HEK293 (cell line): ENCODE measurements around the gene SLC25A22.

Experiments used
- BCL11A ChIP-seq: fragments of 450-650 bp; formaldehyde crosslinking; IDR thresholded peaks from 2 replicates; pipeline ENCODE4 v1.5.1; 2016; ENCODE audit warnings: low read depth, missing biosample characterization, missing genetic modification characterization
- FEZF1 ChIP-seq: fragments of 450-650 bp; formaldehyde crosslinking; IDR thresholded peaks from 2 replicates; pipeline ENCODE4 v1.5.1; 2016; ENCODE audit warnings: missing biosample characterization, missing genetic modification characterization
- GLIS1 ChIP-seq: fragments of 450-650 bp; formaldehyde crosslinking; IDR thresholded peaks from 2 replicates; pipeline ENCODE4 v1.5.1; 2016; ENCODE audit warnings: missing biosample characterization, missing genetic modification characterization
- HOXD13 ChIP-seq: sonication (generic); formaldehyde crosslinking; IDR thresholded peaks from 2 replicates; pipeline ENCODE4 v1.8.0; 2022; ENCODE audit warnings: missing genetic modification reagents, borderline replicate concordance
- KLF7 ChIP-seq: fragments of 450-650 bp; formaldehyde crosslinking; IDR thresholded peaks from 2 replicates; pipeline ENCODE4 v1.5.1; 2016; ENCODE audit warnings: missing biosample characterization, missing genetic modification characterization, borderline replicate concordance
- SCRT1 ChIP-seq: fragments of 450-650 bp; formaldehyde crosslinking; IDR thresholded peaks from 2 replicates; pipeline ENCODE4 v1.5.1; 2016; ENCODE audit warnings: missing biosample characterization, missing genetic modification characterization, borderline replicate concordance
- TRIM28 ChIP-seq: IDR thresholded peaks from 2 replicates; pipeline ENCODE4 v1.6.1; 2011; ENCODE audit warnings: low read length, control low read depth, borderline replicate concordance
- YY1 ChIP-seq: fragments of 450-650 bp; formaldehyde crosslinking; IDR thresholded peaks from 2 replicates; pipeline ENCODE4 v1.5.1; 2018; ENCODE audit warnings: missing biosample characterization, missing genetic modification characterization
- YY2 ChIP-seq: fragments of 450-650 bp; formaldehyde crosslinking; IDR thresholded peaks from 2 replicates; pipeline ENCODE4 v1.5.1; 2016; ENCODE audit warnings: missing biosample characterization, missing genetic modification characterization
- ZEB2 ChIP-seq: fragments of 450-650 bp; formaldehyde crosslinking; IDR thresholded peaks from 2 replicates; pipeline ENCODE4 v1.5.1; 2016; ENCODE audit warnings: missing biosample characterization, missing genetic modification characterization
- ZFP37 ChIP-seq: fragments of 450-650 bp; formaldehyde crosslinking; IDR thresholded peaks from 2 replicates; pipeline ENCODE4 v1.5.1; 2016; ENCODE audit warnings: missing biosample characterization, missing genetic modification characterization
- ZNF16 ChIP-seq: fragments of 450-650 bp; formaldehyde crosslinking; IDR thresholded peaks from 2 replicates; pipeline ENCODE4 v1.5.1; 2016; ENCODE audit warnings: low read depth, missing biosample characterization, missing genetic modification characterization
- ZNF169 ChIP-seq: fragments of 450-650 bp; formaldehyde crosslinking; IDR thresholded peaks from 2 replicates; pipeline ENCODE4 v1.5.1; 2016; ENCODE audit warnings: missing biosample characterization, missing genetic modification characterization
- ZNF350 ChIP-seq: fragments of 450-650 bp; formaldehyde crosslinking; IDR thresholded peaks from 2 replicates; pipeline ENCODE4 v1.5.0; 2017; ENCODE audit warnings: missing biosample characterization, mild to moderate bottlenecking, missing genetic modification characterization
- ZNF488 ChIP-seq: fragments of 450-650 bp; formaldehyde crosslinking; IDR thresholded peaks from 2 replicates; pipeline ENCODE4 v1.5.1; 2016; ENCODE audit warnings: missing biosample characterization, missing genetic modification characterization
- ZNF558 ChIP-seq: fragments of 450-650 bp; formaldehyde crosslinking; IDR thresholded peaks from 2 replicates; pipeline ENCODE4 v1.5.1; 2016; ENCODE audit warnings: missing biosample characterization, missing genetic modification characterization
- ZNF561 ChIP-seq: fragments of 450-650 bp; IDR thresholded peaks from 2 replicates; pipeline ENCODE4 v1.5.1; 2018; ENCODE audit warnings: missing biosample characterization, missing genetic modification characterization, borderline replicate concordance
- ZNF600 ChIP-seq: fragments of 450-650 bp; formaldehyde crosslinking; IDR thresholded peaks from 2 replicates; pipeline ENCODE4 v1.5.1; 2016; ENCODE audit warnings: missing biosample characterization, missing genetic modification characterization
- ZNF624 ChIP-seq: fragments of 450-650 bp; formaldehyde crosslinking; IDR thresholded peaks from 2 replicates; pipeline ENCODE4 v1.5.1; 2017; ENCODE audit warnings: missing biosample characterization, missing genetic modification characterization
- ZNF664 ChIP-seq: fragments of 450-650 bp; formaldehyde crosslinking; IDR thresholded peaks from 2 replicates; pipeline ENCODE4 v1.5.1; 2016; ENCODE audit warnings: missing biosample characterization, missing genetic modification characterization
- ZNF670 ChIP-seq: fragments of 450-650 bp; formaldehyde crosslinking; IDR thresholded peaks from 2 replicates; pipeline ENCODE4 v1.5.1; 2016; ENCODE audit warnings: missing biosample characterization, missing genetic modification characterization, low read depth
- ZNF747 ChIP-seq: fragments of 450-650 bp; formaldehyde crosslinking; IDR thresholded peaks from 2 replicates; pipeline ENCODE4 v1.5.1; 2016; ENCODE audit warnings: missing biosample characterization, missing genetic modification characterization
- ZNF792 ChIP-seq: fragments of 450-650 bp; formaldehyde crosslinking; IDR thresholded peaks from 2 replicates; pipeline ENCODE4 v1.5.1; 2016; ENCODE audit warnings: missing biosample characterization, missing genetic modification characterization
- ZSCAN23 ChIP-seq: fragments of 450-650 bp; formaldehyde crosslinking; IDR thresholded peaks from 2 replicates; pipeline ENCODE4 v1.5.1; 2016; ENCODE audit warnings: missing biosample characterization, missing genetic modification characterization
- ZXDB ChIP-seq: fragments of 450-650 bp; formaldehyde crosslinking; IDR thresholded peaks from 2 replicates; pipeline ENCODE4 v1.5.1; 2016; ENCODE audit warnings: missing biosample characterization, missing genetic modification characterization
- TF ChIP-seq, protein P1 (sequence below): fragments of 450-650 bp; formaldehyde crosslinking; IDR thresholded peaks from 2 replicates; pipeline ENCODE4 v1.5.1; 2016; ENCODE audit warnings: missing biosample characterization, missing genetic modification characterization, borderline replicate concordance
- TF ChIP-seq, protein P2 (sequence below): fragments of 450-650 bp; formaldehyde crosslinking; IDR thresholded peaks from 2 replicates; pipeline ENCODE4 v1.5.1; 2016; ENCODE audit warnings: missing biosample characterization, missing genetic modification characterization
- TF ChIP-seq, protein P3 (sequence below): fragments of 450-650 bp; formaldehyde crosslinking; IDR thresholded peaks from 2 replicates; pipeline ENCODE4 v1.5.1; 2016; ENCODE audit warnings: missing biosample characterization, missing genetic modification characterization

Gene SLC25A22

DNA sequence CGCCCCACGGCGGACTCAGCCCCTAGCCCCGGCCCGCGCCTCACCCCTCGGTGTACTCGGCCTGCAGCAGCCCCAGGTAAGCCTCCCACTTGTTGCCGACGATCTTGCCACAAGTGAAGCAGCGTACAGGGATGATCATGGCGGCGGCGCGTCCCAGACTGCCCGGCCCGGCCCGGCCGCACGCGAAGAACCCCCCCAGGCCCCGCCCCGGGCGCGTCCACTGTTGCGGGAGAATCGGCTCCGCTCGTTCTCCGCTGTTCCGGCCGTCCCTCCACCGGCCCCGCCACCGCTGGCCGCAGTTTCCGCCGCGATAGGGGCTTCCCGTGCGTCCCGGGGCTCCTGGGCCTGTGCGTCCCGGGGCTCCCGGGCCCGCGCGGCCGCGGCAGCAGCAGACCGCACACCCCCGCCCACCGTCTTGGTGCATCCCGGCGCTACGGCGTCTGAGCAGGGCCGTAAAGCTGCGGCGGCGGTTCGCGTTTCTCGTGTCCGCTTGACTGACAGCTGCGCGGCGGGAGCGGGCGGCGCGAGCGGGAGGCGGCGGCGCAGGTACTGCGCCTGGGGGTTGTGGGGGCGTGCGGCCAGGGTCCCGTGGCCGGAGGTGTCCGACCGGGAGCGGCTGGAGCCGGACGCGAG is 44.4 kb upstream of the SLC25A22 start, which contains the start of the genes POLR2L and TSPAN4 (continued):
- TF ChIP-seq YY1 (tag by site-specific recombination) = peak; percentile 63; the same call in 1 of the 2 replicates
- TF ChIP-seq ZNF747 = no peak
- TF ChIP-seq ZNF561 (tag by site-specific recombination) = peak; percentile 92
- no peak for TF ChIP-seq ZNF600 (tag by site-specific recombination)
- TF ChIP-seq YY2 (tag by site-specific recombination) = peak; percentile 54; the same call in 1 of the 2 replicates
- no peak for TF ChIP-seq HOXD13 (CRISPR knock-in tag)
- 0 out of 2 replicates have a peak, but pooled peaks have one; percentile 9 for TF ChIP-seq ZNF169 (tag by site-specific recombination)
- no peak for TF ChIP-seq ZNF670 (tag by site-specific recombination)
- no peak for TF ChIP-seq ZNF792 (tag by site-specific recombination)
- no peak for TF ChIP-seq ZNF488 (tag by site-specific recombination)
- no peak for TF ChIP-seq ZEB2
- TF ChIP-seq KLF7 = no peak
- TF ChIP-seq, protein P1, sequence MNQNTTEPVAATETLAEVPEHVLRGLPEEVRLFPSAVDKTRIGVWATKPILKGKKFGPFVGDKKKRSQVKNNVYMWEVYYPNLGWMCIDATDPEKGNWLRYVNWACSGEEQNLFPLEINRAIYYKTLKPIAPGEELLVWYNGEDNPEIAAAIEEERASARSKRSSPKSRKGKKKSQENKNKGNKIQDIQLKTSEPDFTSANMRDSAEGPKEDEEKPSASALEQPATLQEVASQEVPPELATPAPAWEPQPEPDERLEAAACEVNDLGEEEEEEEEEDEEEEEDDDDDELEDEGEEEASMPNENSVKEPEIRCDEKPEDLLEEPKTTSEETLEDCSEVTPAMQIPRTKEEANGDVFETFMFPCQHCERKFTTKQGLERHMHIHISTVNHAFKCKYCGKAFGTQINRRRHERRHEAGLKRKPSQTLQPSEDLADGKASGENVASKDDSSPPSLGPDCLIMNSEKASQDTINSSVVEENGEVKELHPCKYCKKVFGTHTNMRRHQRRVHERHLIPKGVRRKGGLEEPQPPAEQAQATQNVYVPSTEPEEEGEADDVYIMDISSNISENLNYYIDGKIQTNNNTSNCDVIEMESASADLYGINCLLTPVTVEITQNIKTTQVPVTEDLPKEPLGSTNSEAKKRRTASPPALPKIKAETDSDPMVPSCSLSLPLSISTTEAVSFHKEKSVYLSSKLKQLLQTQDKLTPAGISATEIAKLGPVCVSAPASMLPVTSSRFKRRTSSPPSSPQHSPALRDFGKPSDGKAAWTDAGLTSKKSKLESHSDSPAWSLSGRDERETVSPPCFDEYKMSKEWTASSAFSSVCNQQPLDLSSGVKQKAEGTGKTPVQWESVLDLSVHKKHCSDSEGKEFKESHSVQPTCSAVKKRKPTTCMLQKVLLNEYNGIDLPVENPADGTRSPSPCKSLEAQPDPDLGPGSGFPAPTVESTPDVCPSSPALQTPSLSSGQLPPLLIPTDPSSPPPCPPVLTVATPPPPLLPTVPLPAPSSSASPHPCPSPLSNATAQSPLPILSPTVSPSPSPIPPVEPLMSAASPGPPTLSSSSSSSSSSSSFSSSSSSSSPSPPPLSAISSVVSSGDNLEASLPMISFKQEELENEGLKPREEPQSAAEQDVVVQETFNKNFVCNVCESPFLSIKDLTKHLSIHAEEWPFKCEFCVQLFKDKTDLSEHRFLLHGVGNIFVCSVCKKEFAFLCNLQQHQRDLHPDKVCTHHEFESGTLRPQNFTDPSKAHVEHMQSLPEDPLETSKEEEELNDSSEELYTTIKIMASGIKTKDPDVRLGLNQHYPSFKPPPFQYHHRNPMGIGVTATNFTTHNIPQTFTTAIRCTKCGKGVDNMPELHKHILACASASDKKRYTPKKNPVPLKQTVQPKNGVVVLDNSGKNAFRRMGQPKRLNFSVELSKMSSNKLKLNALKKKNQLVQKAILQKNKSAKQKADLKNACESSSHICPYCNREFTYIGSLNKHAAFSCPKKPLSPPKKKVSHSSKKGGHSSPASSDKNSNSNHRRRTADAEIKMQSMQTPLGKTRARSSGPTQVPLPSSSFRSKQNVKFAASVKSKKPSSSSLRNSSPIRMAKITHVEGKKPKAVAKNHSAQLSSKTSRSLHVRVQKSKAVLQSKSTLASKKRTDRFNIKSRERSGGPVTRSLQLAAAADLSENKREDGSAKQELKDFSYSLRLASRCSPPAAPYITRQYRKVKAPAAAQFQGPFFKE (tag by site-specific recombination) = no peak
- no peak for TF ChIP-seq ZNF624 (tag by site-specific recombination)
- TF ChIP-seq, protein P2, sequence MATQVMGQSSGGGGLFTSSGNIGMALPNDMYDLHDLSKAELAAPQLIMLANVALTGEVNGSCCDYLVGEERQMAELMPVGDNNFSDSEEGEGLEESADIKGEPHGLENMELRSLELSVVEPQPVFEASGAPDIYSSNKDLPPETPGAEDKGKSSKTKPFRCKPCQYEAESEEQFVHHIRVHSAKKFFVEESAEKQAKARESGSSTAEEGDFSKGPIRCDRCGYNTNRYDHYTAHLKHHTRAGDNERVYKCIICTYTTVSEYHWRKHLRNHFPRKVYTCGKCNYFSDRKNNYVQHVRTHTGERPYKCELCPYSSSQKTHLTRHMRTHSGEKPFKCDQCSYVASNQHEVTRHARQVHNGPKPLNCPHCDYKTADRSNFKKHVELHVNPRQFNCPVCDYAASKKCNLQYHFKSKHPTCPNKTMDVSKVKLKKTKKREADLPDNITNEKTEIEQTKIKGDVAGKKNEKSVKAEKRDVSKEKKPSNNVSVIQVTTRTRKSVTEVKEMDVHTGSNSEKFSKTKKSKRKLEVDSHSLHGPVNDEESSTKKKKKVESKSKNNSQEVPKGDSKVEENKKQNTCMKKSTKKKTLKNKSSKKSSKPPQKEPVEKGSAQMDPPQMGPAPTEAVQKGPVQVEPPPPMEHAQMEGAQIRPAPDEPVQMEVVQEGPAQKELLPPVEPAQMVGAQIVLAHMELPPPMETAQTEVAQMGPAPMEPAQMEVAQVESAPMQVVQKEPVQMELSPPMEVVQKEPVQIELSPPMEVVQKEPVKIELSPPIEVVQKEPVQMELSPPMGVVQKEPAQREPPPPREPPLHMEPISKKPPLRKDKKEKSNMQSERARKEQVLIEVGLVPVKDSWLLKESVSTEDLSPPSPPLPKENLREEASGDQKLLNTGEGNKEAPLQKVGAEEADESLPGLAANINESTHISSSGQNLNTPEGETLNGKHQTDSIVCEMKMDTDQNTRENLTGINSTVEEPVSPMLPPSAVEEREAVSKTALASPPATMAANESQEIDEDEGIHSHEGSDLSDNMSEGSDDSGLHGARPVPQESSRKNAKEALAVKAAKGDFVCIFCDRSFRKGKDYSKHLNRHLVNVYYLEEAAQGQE (tag by site-specific recombination) = no peak
- no peak for TF ChIP-seq ZNF558
- TF ChIP-seq ZXDB = no peak
- TF ChIP-seq TRIM28 = no peak
- TF ChIP-seq FEZF1 (tag by site-specific recombination) = no peak
- no peak for TF ChIP-seq ZNF350
- TF ChIP-seq BCL11A (tag by site-specific recombination) = no peak
- peak; percentile 51; the same call in 1 of the 2 replicates for TF ChIP-seq SCRT1 (tag by site-specific recombination)
- TF ChIP-seq, protein P3, sequence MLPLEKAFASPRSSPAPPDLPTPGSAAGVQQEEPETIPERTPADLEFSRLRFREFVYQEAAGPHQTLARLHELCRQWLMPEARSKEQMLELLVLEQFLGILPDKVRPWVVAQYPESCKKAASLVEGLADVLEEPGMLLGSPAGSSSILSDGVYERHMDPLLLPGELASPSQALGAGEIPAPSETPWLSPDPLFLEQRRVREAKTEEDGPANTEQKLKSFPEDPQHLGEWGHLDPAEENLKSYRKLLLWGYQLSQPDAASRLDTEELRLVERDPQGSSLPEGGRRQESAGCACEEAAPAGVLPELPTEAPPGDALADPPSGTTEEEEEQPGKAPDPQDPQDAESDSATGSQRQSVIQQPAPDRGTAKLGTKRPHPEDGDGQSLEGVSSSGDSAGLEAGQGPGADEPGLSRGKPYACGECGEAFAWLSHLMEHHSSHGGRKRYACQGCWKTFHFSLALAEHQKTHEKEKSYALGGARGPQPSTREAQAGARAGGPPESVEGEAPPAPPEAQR (tag by site-specific recombination) = 0 out of 2 replicates have a peak, but pooled peaks have one; percentile 60
- TF ChIP-seq ZNF664 (tag by site-specific recombination) = no peak
- TF ChIP-seq ZFP37 = no peak
- no peak for TF ChIP-seq ZNF16 (tag by site-specific recombination)
- TF ChIP-seq ZSCAN23 (tag by site-specific recombination) = no peak
- TF ChIP-seq GLIS1 (tag by site-specific recombination) = peak; percentile 27; the same call in 1 of the 2 replicates
